Measurements from ENCODE around the gene DCAF11.

The DCAF11 gene

GRCh38 chr14:24122898-24123297, 8.3 kb downstream of the DCAF11 start:
- no peak for DNase-seq

- DNase-seq, result no peak
Observed at GRCh38 chr14:24123424-24124417, 9.1 kb downstream of the DCAF11 start.

- DNase-seq, result no peak
Observed at GRCh38 chr14:24126939-24127338, 12.4 kb downstream of the DCAF11 start.

GRCh38 chr14:24127673-24128072, 13.1 kb downstream of the DCAF11 start:
- no peak for DNase-seq

GRCh38 chr14:24129410-24129998, 14.9 kb downstream of the DCAF11 start:
- DNase-seq, result no peak

- DNase-seq, result no peak
Observed at GRCh38 chr14:24130380-24130716, 15.8 kb downstream of the DCAF11 start, which contains the start of gene FITM1. Gene FITM1 (plus strand): TSS chr14:24130659. CDS start chr14:24131564, 905 bp downstream.

- no peak for DNase-seq
Observed at GRCh38 chr14:24130717-24131548, 16.4 kb downstream of the DCAF11 start.

- no peak for DNase-seq
Observed at GRCh38 chr14:24131549-24131966, 17.0 kb downstream of the DCAF11 start.

- DNase-seq, result no peak
Observed at GRCh38 chr14:24132061-24132685, 17.6 kb downstream of the DCAF11 start.

- no peak for DNase-seq
Observed at GRCh38 chr14:24132976-24133375, 18.4 kb downstream of the DCAF11 start.

GRCh38 chr14:24133735-24134134, 19.2 kb downstream of the DCAF11 start:
- DNase-seq, result no peak

GRCh38 chr14:24135584-24135833, 20.9 kb downstream of the DCAF11 start:
- peak; percentile 76 for DNase-seq

GRCh38 chr14:24135834-24136683, 21.5 kb downstream of the DCAF11 start, which contains the start of gene PSME1:
Gene PSME1 (plus strand): TSS chr14:24136194. CDS start chr14:24136263, 69 bp downstream.
- DNase-seq, result peak; percentile 76

GRCh38 chr14:24136684-24137528, 22.3 kb downstream of the DCAF11 start:
- DNase-seq, result no peak

- no peak for DNase-seq
Observed at GRCh38 chr14:24137529-24138395, 23.2 kb downstream of the DCAF11 start.

GRCh38 chr14:24138396-24139271, 24.1 kb downstream of the DCAF11 start:
- no peak for DNase-seq

GRCh38 chr14:24139272-24139934, 24.8 kb downstream of the DCAF11 start:
- DNase-seq, result no peak

Data from NCI-H187 treated with DMSO at 0.1 percent for 48 hours (cell line).